GM21423 (cell line): ENCODE results near the gene STS.

ENCODE experiments used
- ATAC-seq: cut with Tn5 transposase; IDR thresholded peaks from one replicate; pipeline ENCODE4 v1.9.1; 2021; ENCODE audit warnings: mild to moderate bottlenecking, moderate library complexity; ENCODE audit not compliant: unreplicated experiment

STS gene, protein sequence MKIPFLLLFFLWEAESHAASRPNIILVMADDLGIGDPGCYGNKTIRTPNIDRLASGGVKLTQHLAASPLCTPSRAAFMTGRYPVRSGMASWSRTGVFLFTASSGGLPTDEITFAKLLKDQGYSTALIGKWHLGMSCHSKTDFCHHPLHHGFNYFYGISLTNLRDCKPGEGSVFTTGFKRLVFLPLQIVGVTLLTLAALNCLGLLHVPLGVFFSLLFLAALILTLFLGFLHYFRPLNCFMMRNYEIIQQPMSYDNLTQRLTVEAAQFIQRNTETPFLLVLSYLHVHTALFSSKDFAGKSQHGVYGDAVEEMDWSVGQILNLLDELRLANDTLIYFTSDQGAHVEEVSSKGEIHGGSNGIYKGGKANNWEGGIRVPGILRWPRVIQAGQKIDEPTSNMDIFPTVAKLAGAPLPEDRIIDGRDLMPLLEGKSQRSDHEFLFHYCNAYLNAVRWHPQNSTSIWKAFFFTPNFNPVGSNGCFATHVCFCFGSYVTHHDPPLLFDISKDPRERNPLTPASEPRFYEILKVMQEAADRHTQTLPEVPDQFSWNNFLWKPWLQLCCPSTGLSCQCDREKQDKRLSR

DNA sequence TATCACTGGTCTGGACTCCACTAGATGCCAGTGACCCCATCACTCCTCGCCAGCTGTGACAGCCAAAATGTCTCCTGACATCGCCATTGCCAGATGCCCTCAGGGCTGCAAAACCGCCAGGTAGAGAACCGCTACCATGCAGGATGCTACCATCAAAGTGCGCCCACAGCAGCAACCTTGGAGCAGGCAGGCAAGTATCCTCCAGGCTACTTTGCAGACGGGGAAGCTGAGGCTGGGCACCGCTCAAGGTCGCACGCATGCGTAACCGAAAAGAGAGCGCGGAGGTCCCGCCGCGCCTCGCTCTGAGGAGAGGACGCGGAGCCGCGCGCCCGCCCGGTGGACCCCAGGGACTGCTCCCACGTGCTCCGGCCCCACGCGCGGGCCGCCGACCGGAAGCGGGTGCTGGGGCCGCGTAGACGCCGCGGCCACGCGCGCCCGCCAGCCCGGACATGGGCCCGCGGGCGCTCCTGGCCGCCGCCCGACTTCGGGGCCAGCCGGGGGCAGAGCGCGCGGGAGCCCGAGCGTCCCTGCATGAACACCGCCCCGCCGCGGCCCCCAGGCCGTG lies at the start of gene STS:
STS (plus strand) TSS at position 300 of the 565 bp plus-strand sequence. CDS start 105,488 bp downstream, outside the sequence.
- ATAC-seq = peak; percentile 58

DNA sequence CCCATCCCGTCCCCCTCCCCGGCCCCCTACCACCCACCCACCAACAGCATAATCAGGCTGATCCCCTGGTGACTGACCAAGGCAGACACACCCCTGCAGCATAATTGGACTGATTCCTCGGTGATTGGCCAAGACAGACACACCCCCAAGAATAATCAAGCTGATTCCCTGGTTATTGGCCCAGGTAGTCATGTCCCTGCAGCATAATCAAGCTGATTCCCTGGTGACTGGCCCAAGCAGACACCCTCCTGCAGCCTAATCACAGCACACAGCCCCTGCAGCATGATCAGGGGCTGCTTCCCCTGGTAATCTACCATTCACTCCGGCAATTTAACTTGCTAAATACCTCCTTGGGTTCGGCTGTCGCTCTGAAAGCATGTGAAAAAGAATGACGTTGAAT lies 47.5 kb upstream of the STS start:
- ATAC-seq = no peak

DNA sequence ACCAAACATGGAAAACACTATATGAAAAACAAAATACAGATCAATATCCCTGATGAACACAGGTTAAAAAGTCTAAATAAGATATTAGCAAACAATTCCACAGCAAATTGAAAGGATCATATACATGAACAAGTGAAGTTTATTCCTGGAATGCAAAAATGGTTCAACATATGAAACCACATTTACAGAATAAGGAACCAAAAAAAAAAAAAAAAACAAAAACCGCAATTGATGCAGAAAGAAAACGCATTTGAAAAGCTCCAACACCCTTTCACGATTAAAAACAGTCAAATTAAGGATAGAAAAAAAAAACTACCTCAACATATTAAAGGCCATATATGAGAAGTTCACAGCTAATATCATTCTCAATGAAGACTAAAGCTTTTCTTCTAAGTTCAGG lies 45.4 kb upstream of the STS start:
- ATAC-seq = no peak

DNA sequence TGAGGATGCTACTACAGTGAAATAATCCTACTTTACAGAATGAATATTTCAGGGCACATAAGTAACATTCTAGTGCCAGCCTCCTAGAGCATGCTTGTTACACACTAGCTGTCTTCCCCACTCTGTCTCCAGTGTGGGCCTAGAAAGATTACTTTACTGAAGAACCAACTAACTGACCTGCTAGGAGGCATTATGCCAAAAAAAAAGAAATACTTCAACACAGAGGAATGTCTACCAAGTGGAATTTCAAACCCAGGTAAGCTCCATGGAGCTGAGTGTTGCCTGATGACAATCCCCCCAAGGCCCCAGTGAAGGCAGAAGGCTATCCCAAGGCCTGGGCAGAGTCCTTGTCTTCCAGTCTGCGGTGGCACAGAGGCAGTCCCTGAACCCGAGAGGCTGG lies 40.9 kb upstream of the STS start:
- ATAC-seq = no peak

GRCh38 chrX:7108030-7108429 lies 39.5 kb upstream of the STS start:
- ATAC-seq = no peak

- no peak for ATAC-seq
Observed at GRCh38 chrX:7109049-7109531, 38.4 kb upstream of the STS start.

DNA sequence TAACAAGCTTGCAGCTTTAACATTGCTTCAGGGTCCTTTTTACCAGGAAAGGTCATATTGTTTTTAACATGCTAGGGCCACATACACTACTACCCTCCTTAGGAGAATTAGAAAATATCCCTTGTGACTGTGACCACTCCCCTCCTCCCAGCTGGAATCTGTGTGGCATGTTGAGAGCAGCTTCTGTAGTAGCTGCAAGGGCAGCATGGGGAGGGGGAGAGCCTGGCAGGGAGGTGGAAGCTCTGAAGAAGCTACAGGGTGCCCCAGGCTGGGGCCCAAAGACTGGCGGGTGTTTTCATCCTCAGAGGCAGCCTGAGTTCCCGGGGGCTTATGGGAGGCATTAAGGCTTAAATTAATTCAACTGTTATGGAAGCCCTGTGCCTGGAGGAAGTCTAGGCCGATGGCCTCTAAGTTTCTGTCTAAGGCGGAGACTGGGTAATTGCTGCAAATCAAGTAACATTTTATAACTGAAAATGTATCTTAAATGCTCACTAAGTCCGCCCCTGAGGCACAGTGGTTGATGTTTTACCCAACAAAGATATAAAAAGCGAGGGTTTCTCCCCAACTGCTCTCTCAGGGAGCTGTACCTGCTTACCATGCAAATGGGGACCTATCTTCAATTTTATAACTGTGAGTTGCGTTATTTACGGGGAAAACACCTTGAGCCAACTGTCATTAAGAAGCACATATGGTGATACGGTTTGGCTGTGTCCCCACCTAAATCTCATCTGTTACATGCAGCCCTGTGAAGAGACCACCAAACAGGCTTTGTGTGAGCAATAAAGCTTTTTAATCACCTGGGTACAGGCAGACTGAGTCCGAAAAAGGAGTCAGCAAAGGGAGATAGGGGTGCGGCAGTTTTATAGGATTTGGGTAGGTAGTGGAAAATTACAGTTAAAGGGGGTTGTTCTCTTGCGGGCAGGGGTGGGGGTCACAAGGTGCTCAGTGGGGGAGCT lies 37.4 kb upstream of the STS start:
- peak; percentile 68 for ATAC-seq

DNA sequence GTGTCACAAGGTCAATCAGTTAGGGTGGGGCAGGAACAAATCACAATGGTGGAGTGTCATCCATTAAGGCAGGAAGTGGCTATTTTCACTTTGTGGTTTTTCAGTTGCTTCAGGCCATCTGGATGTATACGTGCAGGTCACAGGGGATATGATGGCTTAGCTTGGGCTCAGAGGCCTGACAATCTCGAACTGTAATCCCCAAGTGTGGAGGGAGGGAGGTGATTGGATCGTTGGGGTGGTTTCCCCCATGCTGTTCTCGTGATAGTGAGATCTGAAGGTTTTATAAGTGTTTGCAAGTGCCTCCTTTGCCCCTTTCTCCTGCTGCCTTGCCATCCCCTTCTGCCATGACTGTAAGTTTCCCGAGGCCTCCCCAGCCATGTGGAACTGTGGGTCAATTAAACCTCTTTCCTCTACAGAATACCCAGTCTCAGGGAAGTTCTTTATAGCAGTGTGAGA lies 36.7 kb upstream of the STS start:
- peak; percentile 43 for ATAC-seq

DNA sequence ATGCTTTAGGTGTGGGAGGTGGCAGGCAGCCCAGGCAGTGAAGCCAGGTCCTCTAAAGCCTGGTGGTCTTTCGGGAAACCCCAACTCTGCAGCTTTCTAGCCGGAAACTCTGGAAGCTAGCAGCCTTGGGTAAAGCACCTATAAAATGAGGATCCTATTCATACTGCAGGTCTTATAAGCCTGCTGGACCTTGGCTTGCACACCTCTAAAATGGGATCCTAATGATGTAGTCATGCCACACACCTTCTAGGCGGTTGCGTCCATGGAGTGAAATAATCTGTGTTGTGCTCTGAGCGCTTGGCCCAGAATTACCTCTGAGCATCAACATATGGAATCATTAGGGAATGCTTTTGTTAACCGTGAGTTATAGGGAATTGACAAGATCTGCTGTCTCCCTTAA lies 36.0 kb upstream of the STS start:
- ATAC-seq = no peak

DNA sequence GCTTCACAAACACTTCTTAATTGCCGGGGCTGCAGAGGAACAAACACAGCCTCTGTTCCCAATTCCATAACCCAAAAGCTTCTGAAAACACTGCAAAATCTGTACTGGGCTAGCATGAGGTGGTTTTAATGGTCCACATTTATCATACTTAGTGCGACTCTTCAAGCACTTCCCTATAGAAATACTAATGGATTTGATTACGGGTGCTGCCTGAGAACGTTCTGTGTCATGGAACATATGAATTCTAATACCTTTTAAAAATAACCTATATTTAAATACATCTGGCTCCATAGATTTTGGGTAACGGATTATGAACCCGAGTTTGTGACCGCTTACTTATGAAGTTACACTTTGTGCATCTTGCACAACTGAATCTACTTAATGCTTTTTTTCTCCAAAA lies 35.4 kb upstream of the STS start:
- no peak for ATAC-seq

DNA sequence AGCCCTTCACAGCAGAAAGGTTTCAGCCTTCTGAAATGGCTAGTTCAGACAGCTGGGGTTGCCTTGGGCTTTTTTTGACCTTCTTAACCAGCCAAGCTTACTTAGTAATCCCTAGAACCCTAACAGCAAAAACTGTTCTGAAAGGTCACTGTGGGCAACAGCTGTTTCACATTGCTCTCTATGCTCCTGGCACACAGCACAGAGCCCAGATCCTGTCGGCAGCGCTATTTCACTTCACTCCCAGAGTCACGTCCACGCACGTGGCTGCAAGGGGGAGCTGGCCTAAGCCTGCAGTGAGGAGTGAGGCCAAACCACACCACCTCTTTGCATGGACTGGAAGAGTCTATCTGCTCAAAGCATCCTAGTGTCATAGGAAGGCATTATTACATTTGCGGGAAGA lies 32.0 kb upstream of the STS start:
- ATAC-seq = peak; percentile 64

DNA sequence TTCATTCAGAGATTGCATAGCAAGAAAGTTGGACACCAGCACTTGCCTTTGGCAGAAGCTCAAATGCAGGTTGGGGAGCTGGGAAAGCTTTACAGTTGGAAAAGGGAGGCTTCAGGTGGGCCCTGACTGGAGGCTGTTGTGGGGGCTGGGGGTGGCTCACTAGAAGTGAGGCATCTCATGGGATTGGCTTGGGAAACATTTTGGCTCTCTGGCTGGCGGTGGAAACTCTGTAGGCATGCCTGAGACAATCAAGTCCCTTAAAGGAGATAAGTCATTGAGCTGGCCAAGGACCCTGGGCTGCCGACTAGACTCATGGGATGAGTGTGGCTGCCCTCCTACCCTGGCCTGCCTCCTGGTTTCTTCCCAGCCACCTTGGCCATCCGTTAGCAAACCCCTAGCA lies 31.4 kb upstream of the STS start:
- no peak for ATAC-seq

GRCh38 chrX:7117587-7117986 lies 29.9 kb upstream of the STS start:
- ATAC-seq = no peak

- no peak for ATAC-seq
Observed at GRCh38 chrX:7119950-7120877, 27.3 kb upstream of the STS start.

- ATAC-seq = no peak
Observed at GRCh38 chrX:7120878-7121219, 26.7 kb upstream of the STS start.

DNA sequence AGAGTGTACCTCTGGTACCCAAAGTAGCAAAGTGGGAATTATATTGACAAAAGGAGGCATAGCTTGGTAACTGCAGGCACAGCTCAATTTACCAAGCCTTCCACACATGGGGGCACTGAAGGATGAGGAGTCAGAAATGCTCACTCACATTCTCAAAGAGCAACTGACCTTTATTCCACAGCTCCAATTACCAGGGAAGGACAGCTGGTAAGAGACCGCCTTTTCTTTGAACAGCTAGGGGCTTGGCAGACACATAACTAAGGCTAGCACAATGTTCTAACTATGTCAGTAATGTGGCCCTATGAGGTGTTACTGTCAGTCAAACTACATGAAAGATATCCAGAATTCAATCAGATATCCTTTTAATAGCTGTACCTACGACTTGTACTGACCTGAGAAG lies 20.5 kb upstream of the STS start:
- ATAC-seq = no peak

GRCh38 chrX:7131621-7132020 lies 15.9 kb upstream of the STS start:
- ATAC-seq = no peak

DNA sequence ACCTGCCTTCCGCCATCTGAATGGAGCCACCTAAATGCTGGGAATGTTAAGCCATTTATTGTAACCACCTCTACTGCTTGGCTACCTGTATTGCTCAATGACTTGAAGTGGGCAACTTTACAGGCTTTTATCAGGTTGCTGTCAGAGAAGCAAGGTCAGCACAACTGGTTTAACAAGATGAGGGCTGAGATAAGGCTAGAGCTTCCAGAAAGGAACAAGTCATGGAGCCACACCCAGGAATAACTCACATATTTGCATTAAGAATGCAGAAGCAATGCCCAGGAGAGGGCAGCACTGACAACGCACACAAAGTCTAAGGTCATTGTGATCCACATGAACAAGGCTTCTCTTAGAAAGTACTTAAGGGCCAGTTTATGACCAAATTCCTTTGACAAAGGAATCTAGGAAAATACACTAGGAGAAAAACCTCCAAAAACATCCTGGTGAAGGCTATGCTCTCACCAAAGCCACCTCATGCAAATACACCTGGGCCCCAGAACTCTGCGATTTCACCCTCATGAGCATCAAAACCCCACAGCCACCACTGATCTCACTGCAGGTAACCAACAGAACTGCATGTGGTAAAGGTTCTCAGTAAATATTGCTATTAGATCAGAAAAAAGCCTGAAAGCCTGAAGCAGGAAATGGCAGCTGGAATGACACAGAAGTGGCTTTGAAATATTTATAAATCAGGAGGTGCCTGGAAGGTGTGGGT lies 15.0 kb upstream of the STS start:
- peak; percentile 85 for ATAC-seq

- peak; percentile 22 for ATAC-seq
Observed at GRCh38 chrX:7133050-7133440, 14.5 kb upstream of the STS start.
